ENCODE data around the gene SOX6. TPM values are rescaled to one million over a fixed set of nuclear protein-coding genes. Genes with fewer than 3 reads are reported as not detected.

The SOX6 gene
- total RNA-seq, 1 donor from 2014 or later, result 4.9 TPM

DNA sequence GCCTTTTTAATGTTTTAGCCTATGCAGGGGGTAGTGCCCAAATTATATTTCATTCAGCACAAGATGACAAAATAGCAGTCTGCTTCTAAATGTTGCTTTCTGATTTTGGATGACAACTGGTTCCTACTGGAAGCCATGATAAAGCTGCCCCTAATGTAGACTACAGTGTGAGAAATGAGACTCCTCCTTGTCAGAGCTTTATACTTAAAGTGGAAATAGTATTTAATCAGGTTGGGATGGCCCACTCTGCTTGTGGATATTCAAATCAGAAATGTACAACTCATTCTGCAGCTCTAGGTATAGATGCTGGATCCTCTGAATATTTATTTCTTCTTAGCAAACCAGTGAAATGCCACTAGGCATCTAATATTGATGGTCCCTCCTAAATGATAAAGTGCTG lies 171.3 kb downstream of the SOX6 start:
- TF ChIP-seq POLR2A (IDR thresholded peaks at IDR 0.05) (no peak), POLR2AphosphoS5 (IDR thresholded peaks at IDR 0.05; ENCODE audit: insufficient read depth in 1 of 2, low read depth in 1 of 2) (no peak)
- TF ChIP-seq, protein P1, sequence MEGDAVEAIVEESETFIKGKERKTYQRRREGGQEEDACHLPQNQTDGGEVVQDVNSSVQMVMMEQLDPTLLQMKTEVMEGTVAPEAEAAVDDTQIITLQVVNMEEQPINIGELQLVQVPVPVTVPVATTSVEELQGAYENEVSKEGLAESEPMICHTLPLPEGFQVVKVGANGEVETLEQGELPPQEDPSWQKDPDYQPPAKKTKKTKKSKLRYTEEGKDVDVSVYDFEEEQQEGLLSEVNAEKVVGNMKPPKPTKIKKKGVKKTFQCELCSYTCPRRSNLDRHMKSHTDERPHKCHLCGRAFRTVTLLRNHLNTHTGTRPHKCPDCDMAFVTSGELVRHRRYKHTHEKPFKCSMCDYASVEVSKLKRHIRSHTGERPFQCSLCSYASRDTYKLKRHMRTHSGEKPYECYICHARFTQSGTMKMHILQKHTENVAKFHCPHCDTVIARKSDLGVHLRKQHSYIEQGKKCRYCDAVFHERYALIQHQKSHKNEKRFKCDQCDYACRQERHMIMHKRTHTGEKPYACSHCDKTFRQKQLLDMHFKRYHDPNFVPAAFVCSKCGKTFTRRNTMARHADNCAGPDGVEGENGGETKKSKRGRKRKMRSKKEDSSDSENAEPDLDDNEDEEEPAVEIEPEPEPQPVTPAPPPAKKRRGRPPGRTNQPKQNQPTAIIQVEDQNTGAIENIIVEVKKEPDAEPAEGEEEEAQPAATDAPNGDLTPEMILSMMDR (IDR thresholded peaks at IDR 0.05), result no peak
- H3K27ac ChIP-seq, result no peak overlapping the region
- intact Hi-C loops (cut with DNase I), result no loop called here
- H3K9me3 ChIP-seq, result no peaks in the 10 kb centered on the region
- H3K36me3 ChIP-seq, result no peaks in the 10 kb centered on the region
- no peak for DNase-seq (ENCODE audit: extremely low spot score in 2 of 2)
- no peaks in the 10 kb centered on the region for H3K4me1 ChIP-seq
- no peak overlapping the region for H3K4me3 ChIP-seq
- no peaks in the 10 kb centered on the region for H3K27me3 ChIP-seq

DNA sequence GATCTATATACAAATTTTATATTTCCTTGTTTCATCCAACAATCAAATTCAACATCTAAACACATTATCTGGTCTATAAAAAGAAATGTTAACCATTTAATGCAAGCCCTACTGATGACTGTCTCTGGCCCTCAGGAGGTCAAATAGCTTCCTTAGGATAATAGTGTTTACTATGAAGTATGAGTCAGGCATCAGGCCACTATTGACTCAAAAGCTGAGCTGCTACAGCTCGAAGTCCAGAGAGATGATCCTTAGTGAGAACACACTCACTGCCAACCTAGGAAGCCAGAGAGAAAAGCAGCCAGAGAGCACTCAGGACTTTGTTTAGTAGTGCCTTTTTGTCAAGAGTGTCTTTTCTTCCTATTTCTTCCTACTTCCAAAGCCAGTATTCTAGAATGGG lies 171.8 kb downstream of the SOX6 start:
- intact Hi-C loops (cut with DNase I), result no loop called here

DNA sequence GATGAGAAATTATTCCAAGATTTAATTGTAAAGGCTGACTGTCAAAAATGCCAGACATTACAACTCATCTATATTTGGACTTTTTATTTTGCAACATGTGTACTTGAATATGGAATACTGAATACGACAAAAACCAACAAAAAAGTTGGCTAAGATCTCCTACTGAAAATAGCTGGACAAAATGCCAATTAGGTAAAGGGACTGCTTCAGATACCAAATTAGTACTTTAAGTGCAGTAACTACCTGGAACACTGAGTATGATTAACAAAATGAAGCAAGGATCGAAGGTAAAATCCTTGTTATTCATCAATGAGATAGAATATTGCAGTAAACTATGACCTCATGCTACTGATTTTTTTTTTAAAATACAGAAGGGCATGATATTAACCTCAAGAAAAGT lies 173.8 kb downstream of the SOX6 start:
- no peak for DNase-seq (ENCODE audit: extremely low spot score in 2 of 2)
- H3K27me3 ChIP-seq, result no peaks in the 10 kb centered on the region
- intact Hi-C loops (cut with DNase I), result loop anchor here (2.0 kb wide), 1 partner anchor 56 kb away; no protein-coding TSS in a partner anchor

More for the DNA sequence above, 171.8 kb downstream of the SOX6 start:
- DNase-seq (ENCODE audit: extremely low spot score in 2 of 2), result no peak
- TF ChIP-seq POLR2A (IDR thresholded peaks at IDR 0.05) (no peak), POLR2AphosphoS5 (IDR thresholded peaks at IDR 0.05; ENCODE audit: insufficient read depth in 1 of 2, low read depth in 1 of 2) (no peak)
- TF ChIP-seq, protein P1 (IDR thresholded peaks at IDR 0.05), result no peak
- no peaks in the 10 kb centered on the region for H3K4me1 ChIP-seq
- no peaks in the 10 kb centered on the region for H3K9me3 ChIP-seq
- no peak overlapping the region for H3K27ac ChIP-seq
- H3K36me3 ChIP-seq, result no peaks in the 10 kb centered on the region
- H3K4me3 ChIP-seq, result no peak overlapping the region
- H3K27me3 ChIP-seq, result no peaks in the 10 kb centered on the region

DNA sequence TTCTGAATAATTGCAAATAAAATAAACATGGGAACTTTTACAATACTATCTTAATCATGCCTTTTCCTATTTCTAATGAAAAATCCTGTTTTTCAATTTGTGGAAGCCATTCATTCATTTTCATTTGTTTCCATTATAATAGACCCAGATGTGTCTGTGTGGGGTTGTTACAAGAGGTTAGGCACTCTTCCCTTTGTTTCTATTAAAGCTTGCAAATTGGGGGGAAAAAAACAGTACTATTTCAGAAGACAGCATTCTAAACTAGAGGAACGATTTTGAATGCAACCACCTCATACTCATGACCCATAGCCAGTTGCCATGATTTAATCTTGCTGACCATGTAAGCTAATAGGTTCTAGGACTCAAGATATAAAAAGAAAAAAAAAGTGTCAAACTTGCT lies 175.5 kb downstream of the SOX6 start:
- no peaks in the 10 kb centered on the region for H3K27me3 ChIP-seq
- intact Hi-C loops (cut with DNase I), result no loop called here
- H3K27ac ChIP-seq, result no peak overlapping the region
- no peak for DNase-seq (ENCODE audit: extremely low spot score in 2 of 2)
- H3K4me3 ChIP-seq, result no peak overlapping the region
- no peaks in the 10 kb centered on the region for H3K4me1 ChIP-seq
- TF ChIP-seq POLR2AphosphoS5 (IDR thresholded peaks at IDR 0.05; ENCODE audit: insufficient read depth in 1 of 2, low read depth in 1 of 2) (no peak), POLR2A (IDR thresholded peaks at IDR 0.05) (no peak)
- TF ChIP-seq, protein P1 (IDR thresholded peaks at IDR 0.05), result no peak
- H3K9me3 ChIP-seq, result no peaks in the 10 kb centered on the region
- H3K36me3 ChIP-seq, result no peaks in the 10 kb centered on the region

More for the DNA sequence above, 173.8 kb downstream of the SOX6 start:
- no peaks in the 10 kb centered on the region for H3K9me3 ChIP-seq
- H3K4me1 ChIP-seq, result no peaks in the 10 kb centered on the region
- H3K4me3 ChIP-seq, result no peak overlapping the region
- H3K36me3 ChIP-seq, result no peaks in the 10 kb centered on the region
- no peak for TF ChIP-seq POLR2A (IDR thresholded peaks at IDR 0.05)
- no peak for TF ChIP-seq POLR2AphosphoS5 (IDR thresholded peaks at IDR 0.05; ENCODE audit: insufficient read depth in 1 of 2, low read depth in 1 of 2)
- TF ChIP-seq, protein P1 (IDR thresholded peaks at IDR 0.05), result no peak
- no peak overlapping the region for H3K27ac ChIP-seq

DNA sequence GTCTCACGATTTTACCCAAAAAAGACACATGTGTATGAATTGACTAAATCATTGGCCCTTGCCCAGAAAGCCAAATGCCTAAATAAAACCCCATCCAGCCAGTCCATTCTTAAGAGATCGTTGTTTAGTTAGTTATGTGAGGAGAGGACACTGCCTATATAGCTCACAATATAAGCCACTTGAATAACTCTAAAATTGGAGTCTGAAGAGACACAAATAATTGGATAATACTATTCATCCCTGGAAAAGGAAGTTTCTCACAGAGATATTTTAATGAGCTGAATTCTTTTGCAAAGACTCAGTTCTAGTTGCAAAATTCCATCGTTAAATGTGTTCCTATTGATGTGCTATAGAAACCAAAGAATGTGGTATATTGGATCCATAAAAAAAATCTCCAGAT lies 176.7 kb downstream of the SOX6 start:
- H3K27me3 ChIP-seq, result no peaks in the 10 kb centered on the region
- TF ChIP-seq, protein P1 (IDR thresholded peaks at IDR 0.05), result no peak
- TF ChIP-seq POLR2AphosphoS5 (IDR thresholded peaks at IDR 0.05; ENCODE audit: insufficient read depth in 1 of 2, low read depth in 1 of 2) (no peak), POLR2A (IDR thresholded peaks at IDR 0.05) (no peak)
- no peaks in the 10 kb centered on the region for H3K9me3 ChIP-seq
- H3K36me3 ChIP-seq, result no peaks in the 10 kb centered on the region
- no peak overlapping the region for H3K4me3 ChIP-seq
- no peak overlapping the region for H3K27ac ChIP-seq
- no peak for DNase-seq (ENCODE audit: extremely low spot score in 2 of 2)
- no peaks in the 10 kb centered on the region for H3K4me1 ChIP-seq
- intact Hi-C loops (cut with DNase I), result no loop called here

All from vagina (tissue), 2 donors.